ENCODE data around the gene NELFA.
"Not testable (repeated sequence)": the region's sequence is repeated elsewhere in the genome, so short reads cannot be mapped to it uniquely, and the experiment has no call there.

NELFA gene

GRCh38 chr4:2040391-2041238 lies 31.8 kb upstream of the NELFA start:
- DNase-seq: no peak

GRCh38 chr4:2036866-2037265 lies 28.1 kb upstream of the NELFA start:
- DNase-seq: peak; percentile 39

- DNase-seq: no peak
Observed at GRCh38 chr4:2036327-2036726, 27.6 kb upstream of the NELFA start.

- not testable (repeated sequence) for DNase-seq
Observed at GRCh38 chr4:2031161-2031560, 22.4 kb upstream of the NELFA start.

GRCh38 chr4:2027120-2027519 lies 18.3 kb upstream of the NELFA start:
- not testable (repeated sequence) for DNase-seq

- no peak for DNase-seq
Observed at GRCh38 chr4:2025817-2026216, 17.0 kb upstream of the NELFA start.

GRCh38 chr4:2024683-2025082 lies 15.9 kb upstream of the NELFA start:
- DNase-seq: no peak

GRCh38 chr4:2021358-2022018 lies 12.7 kb upstream of the NELFA start:
- DNase-seq: not testable (repeated sequence)

GRCh38 chr4:2015008-2015407 lies 6.2 kb upstream of the NELFA start:
- no peak for DNase-seq

GRCh38 chr4:2011583-2011982 lies 2.8 kb upstream of the NELFA start:
- no peak for DNase-seq

GRCh38 chr4:2009651-2010233 lies 968 bp upstream of the NELFA start:
- peak; percentile 71 for DNase-seq

- DNase-seq: no peak
Observed at GRCh38 chr4:2008671-2008920, 178 bp downstream of the NELFA start.

GRCh38 chr4:2007804-2008670 lies 737 bp downstream of the NELFA start:
- DNase-seq: no peak

GRCh38 chr4:2006956-2007653 lies 1.7 kb downstream of the NELFA start:
- no peak for DNase-seq

GRCh38 chr4:2006367-2006766 lies 2.4 kb downstream of the NELFA start:
- no peak for DNase-seq

GRCh38 chr4:2003361-2003760 lies 5.4 kb downstream of the NELFA start:
- not testable (repeated sequence) for DNase-seq

GRCh38 chr4:1999308-1999707 lies 9.5 kb downstream of the NELFA start:
- not testable (repeated sequence) for DNase-seq

- DNase-seq: no peak
Observed at GRCh38 chr4:1998296-1998695, 10.5 kb downstream of the NELFA start.

GRCh38 chr4:1997712-1998111 lies 11.1 kb downstream of the NELFA start:
- DNase-seq: no peak

GRCh38 chr4:1996866-1997611 lies 11.7 kb downstream of the NELFA start:
- no peak for DNase-seq

GRCh38 chr4:1994938-1995337 lies 13.8 kb downstream of the NELFA start:
- no peak for DNase-seq
